GM19468 (cell line): Measurements from ENCODE around the gene PAX2.

Source experiments
- ATAC-seq: cut with Tn5 transposase; IDR thresholded peaks from one replicate; pipeline ENCODE4 v1.9.1; 2021; ENCODE audit warnings: mild to moderate bottlenecking, moderate library complexity, moderate number of reproducible peaks; ENCODE audit not compliant: unreplicated experiment; ENCODE audit errors: extremely low read depth

Gene PAX2

GRCh38 chr10:100781145-100781665 lies 35.8 kb downstream of the PAX2 start:
- ATAC-seq = no peak

GRCh38 chr10:100782461-100783244 lies 37.3 kb downstream of the PAX2 start:
- ATAC-seq = no peak

- no peak for ATAC-seq
These were observed 38.7 kb downstream of the PAX2 start for GRCh38 chr10:100784126-100784525.

GRCh38 chr10:100786591-100786990 lies 41.2 kb downstream of the PAX2 start:
- ATAC-seq = no peak

GRCh38 chr10:100788002-100788903 lies 42.9 kb downstream of the PAX2 start:
- no peak for ATAC-seq

GRCh38 chr10:100790761-100791208 lies 45.4 kb downstream of the PAX2 start:
- no peak for ATAC-seq

- no peak for ATAC-seq
These were observed 46.1 kb downstream of the PAX2 start for GRCh38 chr10:100791369-100792058.

GRCh38 chr10:100792574-100792973 lies 47.2 kb downstream of the PAX2 start:
- ATAC-seq = no peak

GRCh38 chr10:100793055-100793454 lies 47.7 kb downstream of the PAX2 start:
- ATAC-seq = no peak

GRCh38 chr10:100799881-100800280 lies 54.5 kb downstream of the PAX2 start:
- no peak for ATAC-seq

GRCh38 chr10:100800931-100801330 lies 55.5 kb downstream of the PAX2 start:
- no peak for ATAC-seq

- ATAC-seq = no peak
These were observed 56.8 kb downstream of the PAX2 start for GRCh38 chr10:100802196-100802595.

- no peak for ATAC-seq
These were observed 57.2 kb downstream of the PAX2 start for GRCh38 chr10:100802607-100803006.

- no peak for ATAC-seq
These were observed 58.1 kb downstream of the PAX2 start for GRCh38 chr10:100803492-100803891.

GRCh38 chr10:100803908-100804307 lies 58.5 kb downstream of the PAX2 start:
- ATAC-seq = no peak

GRCh38 chr10:100805543-100806355 lies 60.4 kb downstream of the PAX2 start:
- no peak for ATAC-seq

- ATAC-seq = no peak
These were observed 60.9 kb downstream of the PAX2 start for GRCh38 chr10:100806356-100806645.

- ATAC-seq = no peak
These were observed 62.0 kb downstream of the PAX2 start for GRCh38 chr10:100807241-100807951.

GRCh38 chr10:100808876-100809275 lies 63.5 kb downstream of the PAX2 start:
- ATAC-seq = no peak
